ENCODE data around the gene P2RX2.

- TF ChIP-seq GATA3 (IDR thresholded peaks at IDR 0.05; ENCODE audit: low read depth, low read length) (no peak), GATA2 (IDR thresholded peaks at IDR 0.05; ENCODE audit: low read depth, low read length) (no peak)
These were observed 30.8 kb upstream of the P2RX2 start for GRCh38 chr12:132587781-132588180.
